HEK293 (cell line): Measurements from ENCODE around the gene PTP4A2.

Experiments used
- CTCF ChIA-PET: fragments of 350-600 bp; formaldehyde crosslinking; extraction: SDS; loops from one replicate; lab custom pipeline; 2021; ENCODE audit warnings: antibody characterized with exemption; lab: Yijun Ruan, JAX
- POLR2A ChIA-PET: fragments of 300-600 bp; formaldehyde crosslinking; extraction: SDS; loops from one replicate; lab custom pipeline; 2020; ENCODE audit warnings: antibody characterized with exemption, inconsistent platforms; lab: Yijun Ruan, JAX
- H3K27ac ChIP-seq: fragments of 200-500 bp; sonication (Bioruptor generic); 2 replicates; pipeline ENCODE4 v1.5.1; 2014; ENCODE audit warnings: low read depth, low read length, control low read depth, inconsistent platforms; ENCODE audit errors: extremely low read depth
- H3K36me3 ChIP-seq, 2 experiments: fragments of 200-500 bp in 1 of 2; sonication (Bioruptor generic) in 1 of 2; 1 replicate in 1 of 2; 2 replicates in 1 of 2; pipeline ENCODE4 v1.5.1; 2014 to 2017; ENCODE audit warnings: inconsistent platforms in 2 of 2, low read length in 2 of 2; ENCODE audit not compliant: control insufficient read depth in 2 of 2, insufficient read depth in 1 of 2
- H3K4me1 ChIP-seq: fragments of 200-500 bp; sonication (Bioruptor generic); 2 replicates; pipeline ENCODE4 v1.5.1; 2014; ENCODE audit warnings: mild to moderate bottlenecking, low read length, inconsistent platforms; ENCODE audit not compliant: control insufficient read depth, insufficient read depth
- H3K4me3 ChIP-seq: 2 replicates; pipeline ENCODE4 v1.5.1; 2011; ENCODE audit warnings: low read depth, mild to moderate bottlenecking, control low read depth, low read length, moderate library complexity
- H3K9me3 ChIP-seq: fragments of 200-500 bp; sonication (Bioruptor generic); 2 replicates; pipeline ENCODE4 v1.5.1; 2014; ENCODE audit warnings: low read depth, low read length, inconsistent platforms; ENCODE audit not compliant: control insufficient read depth, insufficient read depth
- FEZF1 ChIP-seq: fragments of 450-650 bp; formaldehyde crosslinking; IDR thresholded peaks from 2 replicates; pipeline ENCODE4 v1.5.1; 2016; ENCODE audit warnings: missing biosample characterization, missing genetic modification characterization
- KLF17 ChIP-seq: fragments of 450-650 bp; formaldehyde crosslinking; IDR thresholded peaks from 2 replicates; pipeline ENCODE4 v1.5.1; 2016; ENCODE audit warnings: missing biosample characterization, missing genetic modification characterization
- SALL2 ChIP-seq: fragments of 450-650 bp; formaldehyde crosslinking; IDR thresholded peaks from 2 replicates; pipeline ENCODE4 v1.5.0; 2017; ENCODE audit warnings: missing biosample characterization, mild to moderate bottlenecking, missing genetic modification characterization, borderline replicate concordance
- SP7 ChIP-seq: fragments of 450-650 bp; formaldehyde crosslinking; IDR thresholded peaks from 2 replicates; pipeline ENCODE4 v1.5.1; 2016; ENCODE audit warnings: missing biosample characterization, missing genetic modification characterization
- YY2 ChIP-seq: fragments of 450-650 bp; formaldehyde crosslinking; IDR thresholded peaks from 2 replicates; pipeline ENCODE4 v1.5.1; 2016; ENCODE audit warnings: missing biosample characterization, missing genetic modification characterization
- ZBTB17 ChIP-seq: fragments of 450-650 bp; formaldehyde crosslinking; IDR thresholded peaks from 2 replicates; pipeline ENCODE4 v1.5.1; 2016; ENCODE audit warnings: missing biosample characterization, missing genetic modification characterization
- ZBTB20 ChIP-seq: fragments of 450-650 bp; formaldehyde crosslinking; IDR thresholded peaks from 2 replicates; pipeline ENCODE4 v1.5.1; 2016; ENCODE audit warnings: missing biosample characterization, missing genetic modification characterization
- ZBTB21 ChIP-seq: fragments of 450-650 bp; formaldehyde crosslinking; IDR thresholded peaks from 2 replicates; pipeline ENCODE4 v1.5.1; 2017; ENCODE audit warnings: missing biosample characterization, missing genetic modification characterization
- ZBTB44 ChIP-seq: fragments of 450-650 bp; IDR thresholded peaks from 2 replicates; pipeline ENCODE4 v1.5.1; 2018; ENCODE audit warnings: missing biosample characterization, mild to moderate bottlenecking, missing genetic modification characterization
- ZEB2 ChIP-seq: fragments of 450-650 bp; formaldehyde crosslinking; IDR thresholded peaks from 2 replicates; pipeline ENCODE4 v1.5.1; 2016; ENCODE audit warnings: missing biosample characterization, missing genetic modification characterization
- ZFP3 ChIP-seq: fragments of 450-650 bp; formaldehyde crosslinking; IDR thresholded peaks from 2 replicates; pipeline ENCODE4 v1.5.1; 2016; ENCODE audit warnings: low read depth, missing biosample characterization, missing genetic modification characterization
- ZFP69B ChIP-seq: fragments of 450-650 bp; formaldehyde crosslinking; IDR thresholded peaks from 2 replicates; pipeline ENCODE4 v1.5.1; 2016; ENCODE audit warnings: missing biosample characterization, missing genetic modification characterization
- ZNF26 ChIP-seq: fragments of 450-650 bp; formaldehyde crosslinking; IDR thresholded peaks from 2 replicates; pipeline ENCODE4 v1.5.1; 2016; ENCODE audit warnings: missing biosample characterization, missing genetic modification characterization
- ZNF324 ChIP-seq: fragments of 450-650 bp; formaldehyde crosslinking; IDR thresholded peaks from 2 replicates; pipeline ENCODE4 v1.5.1; 2016; ENCODE audit warnings: missing biosample characterization, missing genetic modification characterization
- ZNF37A ChIP-seq: fragments of 450-650 bp; IDR thresholded peaks from 2 replicates; pipeline ENCODE4 v1.5.1; 2018; ENCODE audit warnings: missing biosample characterization, missing genetic modification characterization
- ZNF398 ChIP-seq: fragments of 450-650 bp; formaldehyde crosslinking; IDR thresholded peaks from 2 replicates; pipeline ENCODE4 v1.5.1; 2017; ENCODE audit warnings: missing biosample characterization, missing genetic modification characterization
- ZNF518A ChIP-seq: fragments of 450-650 bp; formaldehyde crosslinking; conservative IDR thresholded peaks from 2 replicates; pipeline ENCODE4 v1.5.1; 2016; ENCODE audit warnings: low read depth, missing biosample characterization, missing genetic modification characterization
- ZNF521 ChIP-seq: fragments of 450-650 bp; formaldehyde crosslinking; IDR thresholded peaks from 2 replicates; pipeline ENCODE4 v1.5.1; 2017; ENCODE audit warnings: missing biosample characterization, mild to moderate bottlenecking, missing genetic modification characterization
- ZNF548 ChIP-seq: fragments of 450-650 bp; formaldehyde crosslinking; IDR thresholded peaks from 2 replicates; pipeline ENCODE4 v1.5.1; 2016; ENCODE audit warnings: missing biosample characterization, missing genetic modification characterization
- ZNF558 ChIP-seq: fragments of 450-650 bp; formaldehyde crosslinking; IDR thresholded peaks from 2 replicates; pipeline ENCODE4 v1.5.1; 2016; ENCODE audit warnings: missing biosample characterization, missing genetic modification characterization
- ZNF600 ChIP-seq: fragments of 450-650 bp; formaldehyde crosslinking; IDR thresholded peaks from 2 replicates; pipeline ENCODE4 v1.5.1; 2016; ENCODE audit warnings: missing biosample characterization, missing genetic modification characterization
- ZNF629 ChIP-seq: fragments of 450-650 bp; formaldehyde crosslinking; IDR thresholded peaks from 2 replicates; pipeline ENCODE4 v1.5.1; 2017; ENCODE audit warnings: missing biosample characterization, missing genetic modification characterization
- ZNF692 ChIP-seq: fragments of 450-650 bp; formaldehyde crosslinking; IDR thresholded peaks from 2 replicates; pipeline ENCODE4 v1.5.1; 2016; ENCODE audit warnings: missing biosample characterization, missing genetic modification characterization
- ZNF791 ChIP-seq: fragments of 450-650 bp; formaldehyde crosslinking; IDR thresholded peaks from 2 replicates; pipeline ENCODE4 v1.5.1; 2016; ENCODE audit warnings: missing biosample characterization, missing genetic modification characterization
- ZSCAN30 ChIP-seq: fragments of 450-650 bp; IDR thresholded peaks from 2 replicates; pipeline ENCODE4 v1.5.1; 2018; ENCODE audit warnings: missing biosample characterization, mild to moderate bottlenecking, missing genetic modification characterization, moderate library complexity

PTP4A2 gene

GRCh38 chr1:31954607-31955283, 16.6 kb upstream of the PTP4A2 start:
- peak overlapping the region; percentile 26; the same call in 1 of the 2 replicates for H3K27ac ChIP-seq
- TF ChIP-seq ZNF791 (tag by site-specific recombination) (no peak), ZNF692 (tag by site-specific recombination) (peak; percentile 72), ZNF518A (tag by site-specific recombination) (peak; percentile 38; the same call in 1 of the 2 replicates), SP7 (tag by site-specific recombination) (peak; percentile 71), ZBTB44 (tag by site-specific recombination) (no peak), SALL2 (tag by site-specific recombination) (no peak), ZNF629 (peak; percentile 90), ZBTB17 (peak; percentile 81), ZFP69B (peak; percentile 41; the same call in 1 of the 2 replicates), ZBTB20 (tag by site-specific recombination) (peak; percentile 95), ZNF600 (tag by site-specific recombination) (peak; percentile 74), KLF17 (tag by site-specific recombination) (no peak), ZBTB21 (tag by site-specific recombination) (peak; percentile 54; the same call in 1 of the 2 replicates), ZEB2 (tag by site-specific recombination) (0 out of 2 replicates have a peak, but pooled peaks have one; percentile 39), ZSCAN30 (tag by site-specific recombination) (0 out of 2 replicates have a peak, but pooled peaks have one; percentile 55), YY2 (tag by site-specific recombination) (no peak), ZNF26 (tag by site-specific recombination) (no peak), FEZF1 (tag by site-specific recombination) (0 out of 2 replicates have a peak, but pooled peaks have one; percentile 9), ZNF558 (tag by site-specific recombination) (no peak), ZNF548 (no peak), ZNF521 (no peak), ZFP3 (tag by site-specific recombination) (no peak), ZNF37A (tag by site-specific recombination) (no peak), ZNF398 (tag by site-specific recombination) (peak; percentile 71), ZNF324 (peak; percentile 63; the same call in 1 of the 2 replicates)

More at GRCh38 chr1:31954607-31955283, 16.6 kb upstream of the PTP4A2 start:
- Histone ChIP-seq H3K36me3 (no peaks in the 10 kb centered on the region), H3K4me3 (no peak overlapping the region), H3K4me1 (peaks cover 7% of the 10 kb centered on the region; the same call in 1 of the 2 replicates), H3K9me3 (no peaks in the 10 kb centered on the region)
- ChIA-PET CTCF (interaction anchor here (0.6 to 7.4 kb wide), 7 partner anchors 9 to 243 kb away, joined by 3 to 74 read pairs (median 5); partner anchors contain the start of genes PTP4A2 and SPOCD1), POLR2A (interaction anchor here (0.6 to 2.2 kb wide), 5 partner anchors 9 to 59 kb away, joined by 3 to 17 read pairs (median 3); partner anchors contain the start of gene KHDRBS1)
